Right atrium auricular region (tissue), 2 donors: ENCODE results near the gene ZNF469. TPM values are rescaled to one million over a fixed set of nuclear protein-coding genes. Genes with fewer than 3 reads are reported as not detected.
"Not testable (repeated sequence)": the region's sequence is repeated elsewhere in the genome, so short reads cannot be mapped to it uniquely, and the experiment has no call there.

Experiments used
- DNase-seq: peaks from one replicate; pipeline ENCODE4 v3.0.0-alpha.2; 2019; ENCODE audit warnings: low spot score
- H3K27ac ChIP-seq, 2 donors: fragments of 200-600 bp; sonication (generic); 1 replicate in 1 of 2; 2 replicates in 1 of 2; pipeline ENCODE4 v1.5.1; 2016 to 2019
- H3K27me3 ChIP-seq, 2 donors: fragments of 200-600 bp; sonication (generic); one replicate each; pipeline versions ENCODE4 v1.5.1 to v1.6.0; 2017 to 2019
- H3K36me3 ChIP-seq: fragments of 200-600 bp; sonication (generic); one replicate; pipeline ENCODE4 v1.5.1; 2016
- H3K4me1 ChIP-seq, 2 donors: fragments of 200-600 bp; sonication (generic); one replicate each; pipeline versions ENCODE4 v1.5.1 to v1.6.0; 2017 to 2019
- H3K4me3 ChIP-seq, 2 donors: fragments of 200-600 bp; sonication (generic); 1 replicate in 1 of 2; 2 replicates in 1 of 2; pipeline ENCODE4 v1.5.1; 2017 to 2019; ENCODE audit warnings: mild to moderate bottlenecking in 1 of 2, moderate library complexity in 1 of 2
- H3K9me3 ChIP-seq, 2 donors: fragments of 200-600 bp; sonication (generic); one replicate each; pipeline ENCODE4 v1.5.1; 2019
- total RNA-seq, 2 donors: library from RNA; depleted of rRNA; stranded (reverse); fragments of >200 nt; gene quantifications; one replicate each; pipeline ENCODE4 v1.1.0, GENCODE V29; 2016
- TF ChIP-seq, protein P1 (sequence below), 2 donors: fragments of 200-600 bp; sonication (generic); IDR thresholded peaks; one replicate each; pipeline ENCODE4 v1.5.1; 2019; ENCODE audit warnings: antibody characterized with exemption in 2 of 2

The ZNF469 gene
- total RNA-seq, 2 donors from 2014 or later = 0.56 to 0.83 TPM

DNA sequence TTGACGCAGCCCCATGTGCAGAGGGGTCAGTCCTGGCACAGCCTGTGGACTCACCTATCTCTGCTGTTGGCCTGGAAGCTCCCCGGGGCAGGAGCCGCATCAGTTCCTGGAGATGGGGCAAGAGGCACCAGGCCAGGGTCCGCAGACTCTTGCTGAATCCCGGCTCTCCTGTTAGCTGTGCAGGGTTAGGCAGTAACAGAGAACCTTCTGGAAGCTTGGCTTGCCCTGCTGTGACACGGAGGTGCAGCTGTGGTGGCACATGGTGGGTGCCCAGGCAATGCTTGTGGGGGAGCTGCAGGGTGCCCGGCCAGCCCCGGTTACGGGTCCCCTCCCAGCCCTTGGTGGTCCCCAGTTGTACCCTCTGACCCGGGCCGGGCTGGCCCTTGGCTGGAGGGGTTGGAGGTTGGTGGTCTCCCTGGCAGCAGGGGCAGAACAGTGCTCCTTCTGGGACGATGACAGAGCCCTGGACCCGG, 26.0 kb upstream of the ZNF469 start:
- no peak for DNase-seq
- H3K4me1 ChIP-seq = no peaks in the 10 kb centered on the region
- no peak overlapping the region for H3K4me3 ChIP-seq

DNA sequence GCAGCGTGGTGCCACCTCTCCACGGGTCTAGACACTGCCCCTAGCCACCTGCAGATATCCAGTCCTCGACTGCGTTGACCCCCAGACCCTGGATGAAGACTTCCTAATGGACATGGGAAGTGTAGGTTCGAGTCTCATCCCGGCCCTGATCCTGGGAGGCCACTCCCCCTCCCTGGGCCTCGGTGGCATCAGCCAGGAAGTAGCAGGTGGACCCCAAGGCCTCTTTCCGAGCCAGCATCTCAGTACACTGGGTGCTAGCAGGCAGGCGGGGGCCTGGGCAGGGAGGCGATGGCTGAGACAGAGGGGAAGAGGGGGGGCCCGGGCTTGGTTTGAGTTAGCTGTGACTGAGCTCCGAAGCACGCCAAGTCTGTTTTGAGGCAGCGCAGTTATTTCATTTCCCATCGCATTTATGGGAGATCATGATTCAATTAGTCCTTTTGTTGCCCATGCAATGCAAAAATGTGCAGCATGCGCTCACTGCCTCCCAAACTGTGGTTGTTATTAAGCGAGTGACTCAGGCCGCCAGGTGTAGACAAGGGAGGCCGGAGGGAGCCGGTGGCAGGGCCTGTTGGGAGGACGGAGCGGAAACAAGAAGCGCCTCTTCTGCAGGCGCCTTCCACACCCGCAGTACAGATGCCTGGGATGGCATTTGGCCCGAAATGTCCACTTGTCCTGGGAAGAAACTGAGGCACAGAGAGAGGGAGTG, 25.3 kb upstream of the ZNF469 start:
- H3K27me3 ChIP-seq = no peaks in the 10 kb centered on the region

More for the DNA sequence above, 26.0 kb upstream of the ZNF469 start:
- Histone ChIP-seq H3K36me3 (no peaks in the 10 kb centered on the region), H3K27me3 (no peaks in the 10 kb centered on the region), H3K27ac (no peak overlapping the region), H3K9me3 (no peaks in the 10 kb centered on the region)
- TF ChIP-seq, protein P1, sequence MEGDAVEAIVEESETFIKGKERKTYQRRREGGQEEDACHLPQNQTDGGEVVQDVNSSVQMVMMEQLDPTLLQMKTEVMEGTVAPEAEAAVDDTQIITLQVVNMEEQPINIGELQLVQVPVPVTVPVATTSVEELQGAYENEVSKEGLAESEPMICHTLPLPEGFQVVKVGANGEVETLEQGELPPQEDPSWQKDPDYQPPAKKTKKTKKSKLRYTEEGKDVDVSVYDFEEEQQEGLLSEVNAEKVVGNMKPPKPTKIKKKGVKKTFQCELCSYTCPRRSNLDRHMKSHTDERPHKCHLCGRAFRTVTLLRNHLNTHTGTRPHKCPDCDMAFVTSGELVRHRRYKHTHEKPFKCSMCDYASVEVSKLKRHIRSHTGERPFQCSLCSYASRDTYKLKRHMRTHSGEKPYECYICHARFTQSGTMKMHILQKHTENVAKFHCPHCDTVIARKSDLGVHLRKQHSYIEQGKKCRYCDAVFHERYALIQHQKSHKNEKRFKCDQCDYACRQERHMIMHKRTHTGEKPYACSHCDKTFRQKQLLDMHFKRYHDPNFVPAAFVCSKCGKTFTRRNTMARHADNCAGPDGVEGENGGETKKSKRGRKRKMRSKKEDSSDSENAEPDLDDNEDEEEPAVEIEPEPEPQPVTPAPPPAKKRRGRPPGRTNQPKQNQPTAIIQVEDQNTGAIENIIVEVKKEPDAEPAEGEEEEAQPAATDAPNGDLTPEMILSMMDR (IDR thresholded peaks at IDR 0.05) = no peak

DNA sequence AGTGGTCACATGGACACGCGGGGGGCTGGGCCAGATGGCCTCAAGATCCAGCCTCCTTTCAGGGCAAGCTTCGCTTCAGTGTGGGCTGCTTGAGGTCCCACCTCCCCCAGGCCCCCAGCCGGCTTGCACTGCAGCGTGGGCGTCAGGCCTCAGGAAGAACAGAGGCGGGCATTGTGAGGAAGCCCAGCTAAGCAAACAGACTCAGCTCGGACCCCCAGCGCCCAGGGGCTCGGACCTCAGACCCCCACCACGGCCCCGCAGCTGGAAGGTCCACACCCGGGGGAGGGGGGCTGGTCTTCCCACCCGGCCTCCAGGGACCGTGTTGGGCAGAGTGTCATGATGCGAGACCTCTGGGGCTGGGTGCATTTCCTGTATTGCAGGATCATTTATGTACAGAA, 24.7 kb upstream of the ZNF469 start:
- Histone ChIP-seq H3K4me3 (no peak overlapping the region), H3K27me3 (no peaks in the 10 kb centered on the region), H3K4me1 (no peaks in the 10 kb centered on the region), H3K27ac (no peak overlapping the region), H3K9me3 (no peaks in the 10 kb centered on the region), H3K36me3 (no peaks in the 10 kb centered on the region)
- DNase-seq = no peak
- TF ChIP-seq, protein P1 (IDR thresholded peaks at IDR 0.05) = no peak

More for the DNA sequence above, 25.3 kb upstream of the ZNF469 start:
- H3K4me3 ChIP-seq = no peak overlapping the region
- TF ChIP-seq, protein P1 (IDR thresholded peaks at IDR 0.05) = no peak
- no peak overlapping the region for H3K27ac ChIP-seq
- no peak for DNase-seq
- H3K4me1 ChIP-seq = no peaks in the 10 kb centered on the region
- H3K9me3 ChIP-seq = no peaks in the 10 kb centered on the region
- H3K36me3 ChIP-seq = no peaks in the 10 kb centered on the region

DNA sequence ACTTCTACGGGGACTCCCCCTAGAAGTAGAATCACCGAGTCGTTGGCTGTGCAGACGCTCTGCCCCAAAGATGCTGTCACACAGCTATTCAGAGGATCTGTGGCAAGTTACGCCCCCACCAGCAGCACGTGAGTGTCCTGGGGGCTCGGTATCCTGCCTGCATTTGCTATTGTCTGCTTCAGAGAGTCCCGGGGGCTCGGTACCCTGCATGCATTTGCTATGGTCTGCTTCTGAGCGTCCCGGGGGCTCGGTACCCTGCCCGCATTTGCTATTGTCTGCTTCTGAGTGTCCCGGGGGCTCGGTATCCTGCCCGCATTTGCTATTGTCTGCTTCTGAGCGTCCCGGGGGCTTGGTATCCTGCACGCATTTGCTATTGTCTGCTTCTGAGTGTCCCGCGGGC, 23.8 kb upstream of the ZNF469 start:
- Histone ChIP-seq H3K27ac (no peak overlapping the region), H3K36me3 (no peaks in the 10 kb centered on the region), H3K4me3 (no peak overlapping the region), H3K4me1 (no peaks in the 10 kb centered on the region), H3K9me3 (peaks cover 0 to 7% of the 10 kb centered on the region in 2 donors), H3K27me3 (no peaks in the 10 kb centered on the region)
- no peak for DNase-seq
- TF ChIP-seq, protein P1 (IDR thresholded peaks at IDR 0.05) = no peak

DNA sequence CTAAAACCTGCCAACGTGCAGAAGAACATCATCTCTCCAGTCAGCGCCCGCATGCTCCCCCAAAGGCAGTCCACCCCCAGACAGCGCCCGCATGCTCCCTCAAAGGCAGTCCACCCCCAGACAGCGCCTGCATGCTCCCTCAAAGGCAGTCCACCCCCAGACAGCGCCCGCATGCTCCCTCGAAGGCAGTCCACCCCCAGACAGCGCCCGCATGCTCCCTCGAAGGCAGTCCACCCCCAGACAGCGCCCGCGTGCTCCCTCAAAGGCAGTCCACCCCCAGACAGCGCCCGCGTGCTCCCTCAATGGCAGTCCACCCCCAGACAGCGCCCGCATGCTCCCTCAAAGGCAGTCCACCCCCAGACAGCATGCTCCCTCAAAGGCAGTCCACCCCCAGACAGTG, 22.4 kb upstream of the ZNF469 start:
- H3K9me3 ChIP-seq, H3K4me3 ChIP-seq, H3K27me3 ChIP-seq, H3K4me1 ChIP-seq, H3K36me3 ChIP-seq, H3K27ac ChIP-seq, DNase-seq: not testable (repeated sequence)

DNA sequence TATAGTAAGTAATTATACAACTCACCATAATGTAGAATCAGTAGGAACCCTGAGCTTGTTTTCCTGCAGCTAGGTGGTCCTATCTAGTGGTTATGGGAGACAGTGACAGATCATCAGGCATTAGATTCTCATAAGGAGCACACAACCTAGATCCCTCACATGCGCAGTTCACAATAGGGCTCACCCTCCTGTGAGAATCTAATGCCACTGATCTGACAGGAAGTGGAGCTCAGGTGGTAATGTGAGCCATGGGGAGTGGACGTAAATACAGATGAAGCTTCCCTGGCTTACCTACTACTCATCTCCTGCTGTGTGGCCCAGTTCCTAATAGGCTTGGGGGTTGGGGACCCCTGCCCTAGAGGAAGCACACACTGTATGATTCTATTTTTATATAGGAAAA, 21.8 kb upstream of the ZNF469 start:
- Histone ChIP-seq H3K27ac (no peak overlapping the region), H3K4me3 (no peak overlapping the region), H3K36me3 (no peaks in the 10 kb centered on the region), H3K27me3 (no peaks in the 10 kb centered on the region), H3K9me3 (peaks cover 0 to 7% of the 10 kb centered on the region in 2 donors), H3K4me1 (no peaks in the 10 kb centered on the region)
- TF ChIP-seq, protein P1 (IDR thresholded peaks at IDR 0.05) = no peak
- DNase-seq = no peak
